Measurements from ENCODE around the gene TTC12. TPM values are rescaled to one million over a fixed set of nuclear protein-coding genes. Genes with fewer than 3 reads are reported as not detected.

The TTC12 gene
- total and polyA plus RNA-seq, 2 experiments from 2014 or later = 6.7 to 7.7 TPM

GRCh38 chr11:113415343-113415742 is 101.0 kb downstream of the TTC12 start:
- no peak for DNase-seq
- WGBS, 2 experiments (ENCODE audit: low coverage in 1 of 2, low lambda C conversion rate in 2 of 2, missing lambda C conversion rate in 2 of 2) = 82 to 83% methylated on average over 16 of the region's 16 CpGs
- Histone ChIP-seq H3K27ac (no peak overlapping the region), H4K20me1 (ENCODE audit: insufficient read depth) (no peaks in the 10 kb centered on the region), H3K4me1 (ENCODE audit: insufficient read depth) (no peaks in the 10 kb centered on the region), H3K27me3 (replicated peaks; ENCODE audit: insufficient read depth) (no peaks in the 10 kb centered on the region; the same call in 1 of the 2 replicates), H3K9me2 (ENCODE audit: insufficient read depth) (no peaks in the 10 kb centered on the region), H3F3A (ENCODE audit: insufficient read depth) (no peaks in the 10 kb centered on the region), H3K9me3 (ENCODE audit: low read depth) (no peaks in the 10 kb centered on the region), H3K36me3 (ENCODE audit: low read depth) (no peaks in the 10 kb centered on the region), H2AFZ (no peak overlapping the region), H3K9ac (no peak overlapping the region), H3K4me2 (ENCODE audit: unreplicated experiment) (no peak overlapping the region), H3K4me3 (no peak overlapping the region), H3K79me2 (ENCODE audit: insufficient read depth) (no peaks in the 10 kb centered on the region)
- TF ChIP-seq EZH2 (IDR thresholded peaks at IDR 0.05; ENCODE audit: insufficient read depth, poor library complexity, severe bottlenecking) (no peak), EZH2phosphoT487 (IDR thresholded peaks at IDR 0.05; ENCODE audit: insufficient read depth, low read depth) (no peak)
- in situ Hi-C loops (cut with MboI) = no loop called here

Other genes starting within 250 kb of the TTC12 start
- not detected in 2 replicates for gene ANKK1, start 73.2 kb downstream of the TTC12 start, total RNA-seq (2014; rRNA removed; shearing (Covaris generic))
- not detected in 2 replicates for gene ANKK1, start 73.2 kb downstream of the TTC12 start, polyA plus RNA-seq (2016; fragmentation: Nextera tagmentation; extraction: Ambion mirVana)
- not detected in 2 replicates for gene DRD2, start 160.8 kb downstream of the TTC12 start, total RNA-seq (2014; rRNA removed; shearing (Covaris generic))
- 0.19 TPM in 1 of 2 replicates, not detected in the other for gene DRD2, start 160.8 kb downstream of the TTC12 start, polyA plus RNA-seq (2016; fragmentation: Nextera tagmentation; extraction: Ambion mirVana)